Trophoblast cell (in vitro differentiated cells and primary cell): ENCODE data around the gene TSHZ2.

ENCODE experiments used
- DNase-seq, 2 donors: peaks; one replicate each; pipeline ENCODE4 v3.0.0-alpha.2; 2016
- H2AFZ ChIP-seq: 2 replicates; pipeline ENCODE4 v1.6.1; 2013; ENCODE audit warnings: low read length, moderate library complexity, mild to moderate bottlenecking; ENCODE audit not compliant: insufficient read depth, poor library complexity
- H2AK5ac ChIP-seq: 2 replicates; pipeline ENCODE4 v1.6.1; 2013; ENCODE audit warnings: mild to moderate bottlenecking, low read length
- H2BK120ac ChIP-seq: 2 replicates; pipeline ENCODE4 v1.6.1; 2013; ENCODE audit warnings: low read length, mild to moderate bottlenecking, moderate library complexity; ENCODE audit not compliant: insufficient read depth, poor library complexity
- H2BK12ac ChIP-seq: 2 replicates; pipeline ENCODE4 v1.6.1; 2013; ENCODE audit warnings: mild to moderate bottlenecking, low read length, moderate library complexity
- H2BK5ac ChIP-seq: 2 replicates; pipeline ENCODE4 v1.6.1; 2013; ENCODE audit warnings: low read length, low read depth, moderate library complexity, mild to moderate bottlenecking; ENCODE audit not compliant: poor library complexity
- H3K14ac ChIP-seq: 2 replicates; pipeline ENCODE4 v1.6.1; 2013; ENCODE audit warnings: mild to moderate bottlenecking, low read length
- H3K18ac ChIP-seq: 2 replicates; pipeline ENCODE4 v1.6.1; 2013; ENCODE audit warnings: mild to moderate bottlenecking, low read length
- H3K23ac ChIP-seq: 2 replicates; pipeline ENCODE4 v1.6.1; 2013; ENCODE audit warnings: low read length
- H3K27ac ChIP-seq: 2 replicates; pipeline ENCODE4 v1.5.1; 2013; ENCODE audit warnings: low read depth, mild to moderate bottlenecking, inconsistent platforms, low read length, moderate library complexity
- H3K27me3 ChIP-seq: 2 replicates; pipeline ENCODE4 v1.6.1; 2013; ENCODE audit warnings: inconsistent platforms, mild to moderate bottlenecking, low read length, moderate library complexity; ENCODE audit not compliant: insufficient read depth
- H3K36me3 ChIP-seq, 2 experiments: 1 replicate in 1 of 2; 2 replicates in 1 of 2; pipeline ENCODE4 v1.6.1; 2013; ENCODE audit warnings: low read length in 2 of 2, mild to moderate bottlenecking in 2 of 2, moderate library complexity in 1 of 2; ENCODE audit not compliant: insufficient read depth in 2 of 2, control insufficient read depth in 1 of 2
- H3K4ac ChIP-seq: 2 replicates; pipeline ENCODE4 v1.6.1; 2013; ENCODE audit warnings: low read depth, mild to moderate bottlenecking, low read length, moderate library complexity
- H3K4me1 ChIP-seq, 2 experiments: 1 replicate in 1 of 2; 2 replicates in 1 of 2; pipeline ENCODE4 v1.6.1; 2013; ENCODE audit warnings: low read length in 2 of 2, mild to moderate bottlenecking in 2 of 2, moderate library complexity in 1 of 2; ENCODE audit not compliant: insufficient read depth in 2 of 2, control insufficient read depth in 1 of 2
- H3K4me2 ChIP-seq: 2 replicates; pipeline ENCODE4 v1.6.1; 2013; ENCODE audit warnings: inconsistent platforms, mild to moderate bottlenecking, low read length, moderate library complexity
- H3K4me3 ChIP-seq: 2 replicates; pipeline ENCODE4 v1.5.1; 2013; ENCODE audit warnings: mild to moderate bottlenecking, low read depth, low read length, inconsistent platforms
- H3K79me1 ChIP-seq: one replicate; pipeline ENCODE4 v1.6.1; 2013; ENCODE audit warnings: low read length
- H3K79me2 ChIP-seq: 2 replicates; pipeline ENCODE4 v1.6.1; 2013; ENCODE audit warnings: low read length, mild to moderate bottlenecking; ENCODE audit not compliant: control insufficient read depth, insufficient read depth, poor library complexity
- H3K9ac ChIP-seq: 2 replicates; pipeline ENCODE4 v1.6.1; 2013; ENCODE audit warnings: mild to moderate bottlenecking, low read length
- H3K9me3 ChIP-seq: 2 replicates; pipeline ENCODE4 v1.6.1; 2013; ENCODE audit warnings: low read depth, mild to moderate bottlenecking, control low read depth, inconsistent platforms, low read length; ENCODE audit not compliant: insufficient read depth
- H4K12ac ChIP-seq: 2 replicates; pipeline ENCODE4 v1.6.1; 2013; ENCODE audit warnings: low read depth, mild to moderate bottlenecking, low read length, moderate library complexity
- H4K8ac ChIP-seq: 2 replicates; pipeline ENCODE4 v1.6.1; 2013; ENCODE audit warnings: low read depth, mild to moderate bottlenecking, low read length, moderate library complexity
- H4K91ac ChIP-seq: one replicate; pipeline ENCODE4 v1.6.1; 2013; ENCODE audit warnings: low read depth, mild to moderate bottlenecking, low read length, moderate library complexity
- WGBS: extraction: QIAGEN DNeasy Blood & Tissue Kit; methylation state at CpG from one replicate; pipeline ENCODE4 v1.1.7; 2013; ENCODE audit warnings: missing lambda C conversion rate; ENCODE audit not compliant: insufficient read length, insufficient coverage; ENCODE audit errors: extremely low coverage; 5-methylcytosine and 5-hydroxymethylcytosine counted together

TSHZ2 gene

GRCh38 chr20:53338716-53339115, 366.6 kb downstream of the TSHZ2 start:
- Histone ChIP-seq H4K12ac (no peak overlapping the region), H3K14ac (no peak overlapping the region), H3K4me2 (no peak overlapping the region), H3K79me2 (no peaks in the 10 kb centered on the region), H2BK12ac (no peak overlapping the region), H3K4me1 (peaks cover 3 to 6% of the 10 kb centered on the region in 2 experiments), H3K79me1 (peaks cover 7% of the 10 kb centered on the region), H3K18ac (no peak overlapping the region), H3K4ac (no peak overlapping the region), H3K36me3 (no peaks in the 10 kb centered on the region), H2AK5ac (no peak overlapping the region), H2BK120ac (no peak overlapping the region), H2BK5ac (no peak overlapping the region), H3K27ac (no peak overlapping the region), H3K9ac (no peak overlapping the region), H4K91ac (no peak overlapping the region), H3K23ac (no peak overlapping the region), H2AFZ (no peak overlapping the region), H3K9me3 (no peaks in the 10 kb centered on the region), H3K4me3 (no peak overlapping the region), H3K27me3 (no peaks in the 10 kb centered on the region), H4K8ac (no peak overlapping the region)
- DNase-seq, result peak; percentile 87 to 89
- WGBS, result no CpG with 5 or more reads among the region's 4 CpGs

- Histone ChIP-seq H3K4me3 (no peak overlapping the region), H3K23ac (no peak overlapping the region), H2AK5ac (no peak overlapping the region), H2BK120ac (no peak overlapping the region), H3K36me3 (no peaks in the 10 kb centered on the region), H3K14ac (no peak overlapping the region), H3K27me3 (no peaks in the 10 kb centered on the region), H2BK5ac (no peak overlapping the region), H4K12ac (no peak overlapping the region), H4K91ac (no peak overlapping the region), H3K79me2 (no peaks in the 10 kb centered on the region), H3K9me3 (no peaks in the 10 kb centered on the region), H2AFZ (no peak overlapping the region), H3K4me2 (no peak overlapping the region), H3K4ac (no peak overlapping the region), H3K4me1 (peaks cover 4 to 12% of the 10 kb centered on the region in 2 experiments), H4K8ac (no peak overlapping the region), H3K18ac (no peak overlapping the region), H2BK12ac (no peak overlapping the region), H3K27ac (no peak overlapping the region), H3K9ac (no peak overlapping the region), H3K79me1 (peaks cover 6% of the 10 kb centered on the region)
- WGBS, result no CpG with 5 or more reads among the region's 6 CpGs
- DNase-seq, result no peak
Measured at GRCh38 chr20:53342429-53342828, 370.3 kb downstream of the TSHZ2 start.

DNA sequence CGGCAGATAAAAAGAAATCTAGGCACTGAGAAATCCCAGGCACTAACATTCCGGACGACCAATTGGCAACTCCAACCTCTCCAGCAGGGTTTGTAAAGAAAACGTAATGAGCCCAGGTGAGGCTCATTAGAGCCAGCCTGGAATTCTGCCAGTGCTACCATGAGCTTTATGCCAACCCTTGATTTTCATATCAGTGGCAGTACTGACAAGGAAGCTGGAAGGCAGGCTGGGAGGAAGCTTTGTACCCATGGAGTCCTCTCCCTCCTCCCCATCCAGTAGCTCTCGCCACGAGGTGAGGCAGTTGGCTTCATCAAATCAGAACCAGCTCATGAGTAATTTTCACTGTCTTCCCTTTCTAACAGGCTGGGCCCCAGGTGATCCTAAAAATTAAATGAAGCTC, 371.3 kb downstream of the TSHZ2 start:
- H2AFZ ChIP-seq, result no peak overlapping the region
- no peak overlapping the region for H4K8ac ChIP-seq
- H3K18ac ChIP-seq, result no peak overlapping the region
- no peak overlapping the region for H3K27ac ChIP-seq
- no peak overlapping the region for H4K91ac ChIP-seq
- H3K9ac ChIP-seq, result no peak overlapping the region
- H3K27me3 ChIP-seq, result no peaks in the 10 kb centered on the region
- H3K36me3 ChIP-seq, result no peaks in the 10 kb centered on the region
- no peak overlapping the region for H3K14ac ChIP-seq
- H3K79me2 ChIP-seq, result no peaks in the 10 kb centered on the region
- no peak overlapping the region for H3K23ac ChIP-seq
- no peak overlapping the region for H3K4me3 ChIP-seq
- no peak overlapping the region for H2BK5ac ChIP-seq
- no peak overlapping the region for H2BK120ac ChIP-seq
- no peaks in the 10 kb centered on the region for H3K9me3 ChIP-seq
- no CpG with 5 or more reads among the region's 6 CpGs for WGBS
- no peak overlapping the region for H3K4ac ChIP-seq
- peaks cover 4 to 12% of the 10 kb centered on the region in 2 experiments for H3K4me1 ChIP-seq
- no peak overlapping the region for H3K4me2 ChIP-seq
- no peak overlapping the region for H2AK5ac ChIP-seq
- H2BK12ac ChIP-seq, result no peak overlapping the region
- no peak overlapping the region for H4K12ac ChIP-seq
- no peak for DNase-seq
- H3K79me1 ChIP-seq, result peaks cover 6% of the 10 kb centered on the region

- H3K79me2 ChIP-seq, result no peaks in the 10 kb centered on the region
- H3K27ac ChIP-seq, result no peak overlapping the region
- H3K9ac ChIP-seq, result no peak overlapping the region
- DNase-seq, result no peak
- H3K4ac ChIP-seq, result no peak overlapping the region
- H2BK5ac ChIP-seq, result no peak overlapping the region
- H3K27me3 ChIP-seq, result no peaks in the 10 kb centered on the region
- H2AK5ac ChIP-seq, result peak overlapping the region; percentile 19
- WGBS, result no CpG with 5 or more reads among the region's 1 CpG
- no peaks in the 10 kb centered on the region for H3K9me3 ChIP-seq
- no peak overlapping the region for H3K18ac ChIP-seq
- H2BK12ac ChIP-seq, result peak overlapping the region; percentile 55
- H4K91ac ChIP-seq, result no peak overlapping the region
- no peak overlapping the region for H2AFZ ChIP-seq
- no peak overlapping the region for H4K8ac ChIP-seq
- H3K23ac ChIP-seq, result no peak overlapping the region
- H3K4me1 ChIP-seq, result peaks cover 4 to 12% of the 10 kb centered on the region in 2 experiments
- H3K4me2 ChIP-seq, result no peak overlapping the region
- no peak overlapping the region for H3K4me3 ChIP-seq
- H3K36me3 ChIP-seq, result no peaks in the 10 kb centered on the region
- H4K12ac ChIP-seq, result no peak overlapping the region
- H3K14ac ChIP-seq, result no peak overlapping the region
- peak overlapping the region; percentile 7 for H2BK120ac ChIP-seq
- H3K79me1 ChIP-seq, result peaks cover 6% of the 10 kb centered on the region
Measured at GRCh38 chr20:53344891-53345290, 372.7 kb downstream of the TSHZ2 start.
